IMR-90 (cell line): ENCODE measurements around the gene ARMH4. TPM values are rescaled to one million over a fixed set of nuclear protein-coding genes. Genes with fewer than 3 reads are reported as not detected.

Source experiments
- ATAC-seq: fragments of 200-7000 bp; cut with Tn5 transposase; 2 replicates; pipeline ENCODE4 v1.9.1; 2020; ENCODE audit warnings: low read depth, mild to moderate bottlenecking, moderate library complexity
- BruUV-seq: library from RNA; stranded (reverse); fragments of 400-500 nt; replicated peaks from 2 replicates; lab custom pipeline; 2021; lab: Mats Ljungman, UMichigan
- CTCF ChIA-PET: fragments of 300-600 bp; formaldehyde crosslinking; extraction: SDS; loops from one replicate; lab custom pipeline; 2021; ENCODE audit warnings: antibody characterized with exemption; lab: Yijun Ruan, JAX
- POLR2A ChIA-PET: fragments of 300-600 bp; sonication (Branson Sonifier 250); formaldehyde crosslinking; loops from one replicate; lab custom pipeline; 2022; ENCODE audit warnings: antibody characterized with exemption; ENCODE audit not compliant: unreplicated experiment; lab: Charles Lee
- DNase-seq: peaks from one replicate; pipeline ENCODE4 v3.0.0; 2013
- H2AFZ ChIP-seq: replicated peaks from 2 replicates; pipeline ENCODE3; 2013; ENCODE audit warnings: low read length, mild to moderate bottlenecking; ENCODE audit not compliant: poor library complexity
- H2AK5ac ChIP-seq: 2 replicates; pipeline ENCODE4 v1.6.1; 2013; ENCODE audit warnings: low read depth, low read length, inconsistent platforms
- H2AK9ac ChIP-seq: replicated peaks from 2 replicates; pipeline ENCODE3; 2013; ENCODE audit warnings: mild to moderate bottlenecking, low read depth, low read length, moderate library complexity; ENCODE audit not compliant: poor library complexity
- H2BK120ac ChIP-seq: 2 replicates; pipeline ENCODE4 v1.6.1; 2013; ENCODE audit warnings: low read depth, low read length, inconsistent platforms
- H2BK15ac ChIP-seq: 3 replicates; pipeline ENCODE4 v1.6.1; 2013; ENCODE audit warnings: low read depth, low read length, inconsistent platforms
- H2BK20ac ChIP-seq: 2 replicates; pipeline ENCODE4 v1.6.1; 2013; ENCODE audit warnings: low read depth, mild to moderate bottlenecking, inconsistent platforms, low read length, moderate library complexity
- H2BK5ac ChIP-seq: 2 replicates; pipeline ENCODE4 v1.6.1; 2013; ENCODE audit warnings: mild to moderate bottlenecking, low read depth, low read length, inconsistent platforms; ENCODE audit not compliant: poor library complexity, severe bottlenecking
- H3K14ac ChIP-seq: replicated peaks from 2 replicates; pipeline ENCODE4 v1.6.1; 2013; ENCODE audit warnings: low read depth, low read length, inconsistent platforms
- H3K18ac ChIP-seq: 2 replicates; pipeline ENCODE4 v1.6.1; 2013; ENCODE audit warnings: low read depth, low read length, control low read depth
- H3K23ac ChIP-seq: 2 replicates; pipeline ENCODE4 v1.6.1; 2013; ENCODE audit warnings: low read depth, low read length, inconsistent platforms
- H3K27ac ChIP-seq: 2 replicates; pipeline ENCODE4 v1.5.1; 2013; ENCODE audit warnings: mild to moderate bottlenecking, control low read depth, low read length; ENCODE audit not compliant: insufficient read depth
- H3K27me3 ChIP-seq: 2 replicates; pipeline ENCODE4 v1.6.1; 2013; ENCODE audit warnings: low read length; ENCODE audit not compliant: control insufficient read depth, insufficient read depth
- H3K36me3 ChIP-seq: 2 replicates; pipeline ENCODE4 v1.6.1; 2013; ENCODE audit warnings: low read length, mixed read lengths; ENCODE audit not compliant: control insufficient read depth, insufficient read depth
- H3K4ac ChIP-seq: 2 replicates; pipeline ENCODE4 v1.6.1; 2013; ENCODE audit warnings: low read depth, low read length, inconsistent platforms
- H3K4me1 ChIP-seq: 2 replicates; pipeline ENCODE4 v1.6.1; 2013; ENCODE audit warnings: low read length, mixed read lengths; ENCODE audit not compliant: control insufficient read depth, insufficient read depth
- H3K4me2 ChIP-seq: 2 replicates; pipeline ENCODE4 v1.6.1; 2013; ENCODE audit warnings: low read depth, mild to moderate bottlenecking, control low read depth, low read length, moderate library complexity
- H3K4me3 ChIP-seq: 2 replicates; pipeline ENCODE4 v1.5.1; 2013; ENCODE audit warnings: low read depth, mild to moderate bottlenecking, control low read depth, low read length, moderate library complexity; ENCODE audit not compliant: insufficient read depth
- H3K56ac ChIP-seq: 2 replicates; pipeline ENCODE4 v1.6.1; 2013; ENCODE audit warnings: low read length, inconsistent platforms; ENCODE audit not compliant: insufficient read depth; ENCODE audit errors: extremely low read depth
- H3K79me1 ChIP-seq, 2 experiments: 2 replicates each; pipeline ENCODE4 v1.6.1; 2013; ENCODE audit warnings: low read length in 2 of 2, inconsistent platforms in 1 of 2, low read depth in 1 of 2
- H3K9ac ChIP-seq: 2 replicates; pipeline ENCODE4 v1.6.1; 2013; ENCODE audit warnings: low read depth, low read length, control low read depth
- H3K9me1 ChIP-seq: 2 replicates; pipeline ENCODE4 v1.6.1; 2013; ENCODE audit warnings: low read length, inconsistent platforms; ENCODE audit not compliant: insufficient read depth
- H3K9me3 ChIP-seq: 2 replicates; pipeline ENCODE4 v1.6.1; 2013; ENCODE audit warnings: low read length; ENCODE audit not compliant: control insufficient read depth, insufficient read depth
- H4K20me1 ChIP-seq: 2 replicates; pipeline ENCODE4 v1.6.1; 2013; ENCODE audit warnings: low read length, inconsistent platforms; ENCODE audit not compliant: insufficient read depth
- H4K5ac ChIP-seq: 2 replicates; pipeline ENCODE4 v1.6.1; 2013; ENCODE audit warnings: mild to moderate bottlenecking, low read depth, low read length, control low read depth
- H4K8ac ChIP-seq, 2 experiments: 2 replicates each; pipeline ENCODE4 v1.6.1; 2013; ENCODE audit warnings: low read depth in 2 of 2, low read length in 2 of 2, control low read depth in 1 of 2, inconsistent platforms in 1 of 2
- H4K91ac ChIP-seq: 2 replicates; pipeline ENCODE4 v1.6.1; 2013; ENCODE audit warnings: low read depth, low read length, inconsistent platforms; ENCODE audit not compliant: insufficient read depth
- BHLHE40 ChIP-seq: fragments of 150-350 bp; IDR thresholded peaks from 2 replicates; pipeline ENCODE4 v1.6.1; 2016; ENCODE audit warnings: mild to moderate bottlenecking, low read depth, low read length
- CEBPB ChIP-seq: IDR thresholded peaks from 2 replicates; pipeline ENCODE4 v1.6.1; 2012; ENCODE audit warnings: low read depth, low read length, improper control_type of control experiment
- CHD1 ChIP-seq: IDR thresholded peaks from 2 replicates; pipeline ENCODE4 v1.6.1; 2012; ENCODE audit warnings: low read depth, low read length, improper control_type of control experiment
- MAFK ChIP-seq: IDR thresholded peaks from 2 replicates; pipeline ENCODE4 v1.6.1; 2012; ENCODE audit warnings: low read depth, low read length, improper control_type of control experiment
- MXI1 ChIP-seq: IDR thresholded peaks from 2 replicates; pipeline ENCODE4 v1.6.1; 2012; ENCODE audit warnings: low read depth, mild to moderate bottlenecking, low read length, moderate library complexity, borderline replicate concordance
- NFE2L2 ChIP-seq: fragments of 150-350 bp; IDR thresholded peaks from 2 replicates; pipeline ENCODE4 v1.6.1; 2016; ENCODE audit warnings: low read depth, mild to moderate bottlenecking, low read length
- POLR2A ChIP-seq: IDR thresholded peaks from 2 replicates; pipeline ENCODE4 v1.6.1; 2012; ENCODE audit warnings: mild to moderate bottlenecking, low read depth, low read length
- RFX5 ChIP-seq: IDR thresholded peaks from 2 replicates; pipeline ENCODE4 v1.8.0; 2012; ENCODE audit warnings: low read depth, mild to moderate bottlenecking, low read length, moderate library complexity
- SMC3 ChIP-seq: fragments of 150-350 bp; IDR thresholded peaks from 2 replicates; pipeline ENCODE4 v1.6.1; 2016; ENCODE audit warnings: low read depth, mild to moderate bottlenecking, antibody characterized with exemption, low read length, moderate library complexity
- USF2 ChIP-seq: fragments of 150-350 bp; IDR thresholded peaks from 2 replicates; pipeline ENCODE4 v1.6.1; 2017; ENCODE audit warnings: mild to moderate bottlenecking, antibody characterized with exemption, low read length, low read depth
- WGBS, 2 experiments: methylation state at CpG; one replicate each; pipeline versions ENCODE4 v1.1.5 to v1.1.7; 2013; ENCODE audit warnings: missing lambda C conversion rate in 2 of 2; ENCODE audit not compliant: insufficient read length in 1 of 2; ENCODE audit errors: extremely low coverage in 2 of 2; 5-methylcytosine and 5-hydroxymethylcytosine counted together
- dilution Hi-C: fragments of 300-500 bp; cut with HindIII; formaldehyde crosslinking; loops from one replicate; pipeline ENCODE4 v1.14.3; 2018; ENCODE audit warnings: low sequenced_read_pairs; ENCODE audit not compliant: unreplicated experiment
- in situ Hi-C: fragments of 300-500 bp; cut with MboI; formaldehyde crosslinking; loops from 3 replicates; pipeline ENCODE4 v1.14.3; 2019; ENCODE audit warnings: low sequenced_read_pairs, inconsistent platforms, mixed read lengths
- intact Hi-C: fragments of 100-400 bp; cut with micrococcal nuclease; formaldehyde crosslinking; loops from 2 replicates; pipeline ENCODE4 v1.10.0; 2022
- polyA plus RNA-seq, 3 experiments: library from polyadenylated mRNA; depleted of rRNA; stranded (reverse); fragments of >200 nt; gene quantifications; 2 replicates each; pipeline ENCODE4 v1.2.3, GENCODE V29; 2012; ENCODE audit warnings: low replicate concordance in 1 of 3
- total RNA-seq: library from RNA; depleted of rRNA; stranded (reverse); fragments of >200 nt; gene quantifications from 2 replicates; pipeline ENCODE4 v1.2.3, GENCODE V29; 2012

ARMH4 gene
- total and polyA plus RNA-seq, 2 of the 4 experiments (the other 2 are of a cell fraction), result 4.6 to 5.6 TPM

DNA sequence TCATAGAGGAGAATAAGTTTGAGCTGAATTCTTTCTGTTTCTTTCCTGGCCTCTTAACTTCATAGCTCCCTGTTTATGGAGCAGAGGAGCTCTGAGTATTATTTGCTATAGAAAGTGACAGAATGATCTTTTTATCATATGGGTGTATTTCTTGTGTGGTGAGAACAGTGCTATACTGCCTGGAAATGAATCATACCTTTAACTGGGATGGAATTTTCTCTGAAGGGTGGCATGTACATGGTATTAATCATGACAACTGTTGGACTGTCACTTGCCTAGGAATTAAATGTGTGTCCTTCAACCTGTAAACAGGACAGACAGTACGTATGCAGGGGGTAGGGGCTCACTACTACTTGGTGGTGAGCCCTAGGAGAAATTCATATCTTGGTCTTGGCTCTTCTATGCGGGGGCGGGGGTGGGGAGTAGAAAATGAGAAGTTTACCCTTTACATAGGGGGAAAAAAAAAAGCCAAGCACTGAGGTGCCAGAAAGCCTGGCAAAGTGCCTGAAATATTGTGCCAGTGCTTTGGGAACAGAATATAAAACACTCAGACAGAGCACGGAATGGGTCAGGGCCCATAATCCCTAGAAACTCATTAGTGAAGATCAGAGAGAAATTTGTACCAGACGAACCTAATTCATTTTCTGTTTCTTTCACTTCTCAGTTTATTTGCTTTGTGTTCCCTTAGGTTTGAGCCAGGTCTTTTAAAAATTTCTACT, 33.8 kb downstream of the ARMH4 start:
- WGBS, 2 experiments, result 65% methylated on average over 2 of the region's 5 CpGs; no CpG with 5 or more reads in 1 of the 2 experiments
- TF ChIP-seq BHLHE40, result no peak
- TF ChIP-seq MXI1, result no peak
- no peak for TF ChIP-seq CHD1
- no peak for TF ChIP-seq POLR2A
- no peak for TF ChIP-seq MAFK
- TF ChIP-seq SMC3, result no peak
- TF ChIP-seq USF2, result no peak
- no peak for TF ChIP-seq NFE2L2
- TF ChIP-seq CEBPB, result no peak
- no peak for TF ChIP-seq RFX5
- no TSS peak for BruUV-seq

More for the DNA sequence above, 33.8 kb downstream of the ARMH4 start:
- H4K5ac ChIP-seq, result no peak overlapping the region
- no peaks in the 10 kb centered on the region for H3K9me3 ChIP-seq
- no peak overlapping the region for H2AFZ ChIP-seq
- no peak overlapping the region for H3K4me2 ChIP-seq
- H3K56ac ChIP-seq, result no peak overlapping the region
- no peak overlapping the region for H3K27ac ChIP-seq
- no peak overlapping the region for H3K23ac ChIP-seq
- no peak overlapping the region for H3K9ac ChIP-seq
- ChIA-PET POLR2A (no interaction called here), CTCF (interaction anchor here (1.3 kb wide), 1 partner anchor 16 kb away, joined by 3 read pairs; no protein-coding TSS in a partner anchor)
- peaks cover 2% of the 10 kb centered on the region for H3K27me3 ChIP-seq
- DNase-seq (no peak), ATAC-seq (no peak)
- H3K4ac ChIP-seq, result no peak overlapping the region
- no peak overlapping the region for H2BK120ac ChIP-seq
- H3K9me1 ChIP-seq, result no peaks in the 10 kb centered on the region
- no peak overlapping the region for H3K4me3 ChIP-seq
- no peaks in the 10 kb centered on the region for H3K79me1 ChIP-seq
- no peak overlapping the region for H2AK5ac ChIP-seq
- H3K14ac ChIP-seq, result no peak overlapping the region
- H3K18ac ChIP-seq, result no peak overlapping the region
- no peaks in the 10 kb centered on the region for H3K4me1 ChIP-seq
- intact Hi-C loops (no loop called here), in situ Hi-C loops (loop anchor here (25.0 kb wide), 1 partner anchor 269 kb away; the partner anchor contains the start of gene TOMM20L), dilution Hi-C loops (no loop called here)
- H2BK15ac ChIP-seq, result no peak overlapping the region
- no peak overlapping the region for H2AK9ac ChIP-seq
- no peak overlapping the region for H4K91ac ChIP-seq
- H4K8ac ChIP-seq, result no peak overlapping the region
- H2BK5ac ChIP-seq, result no peak overlapping the region
- no peak overlapping the region for H2BK20ac ChIP-seq
- H3K36me3 ChIP-seq, result no peaks in the 10 kb centered on the region
- no peaks in the 10 kb centered on the region for H4K20me1 ChIP-seq
